Mucosa of descending colon (tissue), 3 donors: Measurements from ENCODE around the gene ASTN2. TPM values are rescaled to one million over a fixed set of nuclear protein-coding genes. Genes with fewer than 3 reads are reported as not detected.
A peak's percentile ranks its signal among the peaks of the same experiment; 100 is the strongest.

ENCODE experiments used
- ATAC-seq: fragments of 200-7000 bp; cut with Tn5 transposase; one replicate; pipeline ENCODE4 v1.9.1; 2020; ENCODE audit warnings: mild to moderate bottlenecking, moderate library complexity
- DNase-seq, 3 donors: peaks; one replicate each; pipeline ENCODE4 v3.0.0-alpha.2; 2020
- H3K36me3 ChIP-seq: fragments of 200-600 bp; one replicate; pipeline ENCODE4 v1.8.0; 2021; ENCODE audit warnings: low read depth, mild to moderate bottlenecking
- H3K4me1 ChIP-seq: fragments of 200-600 bp; one replicate; pipeline ENCODE4 v1.8.0; 2021; ENCODE audit warnings: low read depth, mild to moderate bottlenecking
- H3K4me3 ChIP-seq: fragments of 200-600 bp; one replicate; pipeline ENCODE4 v1.8.0; 2021; ENCODE audit warnings: mild to moderate bottlenecking
- H3K9me3 ChIP-seq: fragments of 200-600 bp; one replicate; pipeline ENCODE4 v1.8.0; 2021; ENCODE audit warnings: mild to moderate bottlenecking
- CTCF ChIP-seq: fragments of 200-600 bp; IDR thresholded peaks from one replicate; pipeline ENCODE4 v1.8.0; 2022; ENCODE audit warnings: antibody characterized with exemption, mild to moderate bottlenecking
- intact Hi-C, 2 donors: fragments of 100-400 bp; cut with DNase I in 1 of 2; cut with micrococcal nuclease in 1 of 2; formaldehyde crosslinking; loops; one replicate each; pipeline versions ENCODE4 v1.11.0 to v1.11.1; 2022; cut with DNase I, micrococcal nuclease
- total RNA-seq, 3 donors: library from RNA; stranded (reverse); fragmentation: NEBNext Ultra II Directional in 2 of 3; extraction: Animal tissue kit (Norgen Biotek cat#: 25700) in 2 of 3; gene quantifications; one replicate each; pipeline versions ENCODE4 v1.2.1 to v1.2.4, GENCODE V29; 2021 to 2023
- donor health status: DM: no; HTN: no; CAD: no; lungs with moderate emphysema.
- donor health status: DM: no; HTN: no; CAD: no.
- donor health status: DM: no; HTN: yes; CAD: no.

ASTN2 gene
- total RNA-seq, 3 donors from 2014 or later: 3.5 to 6.1 (median 5.4) TPM

GRCh38 chr9:116877072-116877471 lies 537.8 kb downstream of the ASTN2 start:
- no peaks in the 10 kb centered on the region for H3K4me1 ChIP-seq
- peaks cover 33% of the 10 kb centered on the region for H3K9me3 ChIP-seq
- no peak overlapping the region for H3K4me3 ChIP-seq
- TF ChIP-seq CTCF: no peak
- H3K36me3 ChIP-seq: no peaks in the 10 kb centered on the region
- DNase-seq: no peak
- intact Hi-C loops: no loop called here
- ATAC-seq: no peak

- no peak for ATAC-seq
- H3K9me3 ChIP-seq: peaks cover 33% of the 10 kb centered on the region
- intact Hi-C loops: no loop called here
- H3K4me3 ChIP-seq: no peak overlapping the region
- no peaks in the 10 kb centered on the region for H3K4me1 ChIP-seq
- no peak for TF ChIP-seq CTCF
- no peaks in the 10 kb centered on the region for H3K36me3 ChIP-seq
- no peak for DNase-seq
Observed at GRCh38 chr9:116875576-116875975, 539.3 kb downstream of the ASTN2 start.

GRCh38 chr9:116873937-116874914 lies 540.6 kb downstream of the ASTN2 start:
- H3K36me3 ChIP-seq: no peaks in the 10 kb centered on the region
- ATAC-seq: peak; percentile 67
- intact Hi-C loops: no loop called here
- H3K4me1 ChIP-seq: no peaks in the 10 kb centered on the region
- TF ChIP-seq CTCF: no peak
- H3K9me3 ChIP-seq: peaks cover 33% of the 10 kb centered on the region
- H3K4me3 ChIP-seq: no peak overlapping the region
- DNase-seq: peak in 2 of 3 donors; percentile 8 to 30

- no peaks in the 10 kb centered on the region for H3K36me3 ChIP-seq
- no peak for TF ChIP-seq CTCF
- DNase-seq (peak in 1 of 3 donors; percentile 6), ATAC-seq (no peak)
- no peaks in the 10 kb centered on the region for H3K4me1 ChIP-seq
- peaks cover 30% of the 10 kb centered on the region for H3K9me3 ChIP-seq
- intact Hi-C loops: no loop called here
- no peak overlapping the region for H3K4me3 ChIP-seq
Observed at GRCh38 chr9:116873491-116873890, 541.4 kb downstream of the ASTN2 start.

GRCh38 chr9:116870566-116870965 lies 544.3 kb downstream of the ASTN2 start:
- H3K4me1 ChIP-seq: no peaks in the 10 kb centered on the region
- ATAC-seq (no peak), DNase-seq (no peak)
- peaks cover 3% of the 10 kb centered on the region for H3K9me3 ChIP-seq
- no peak for TF ChIP-seq CTCF
- H3K36me3 ChIP-seq: no peaks in the 10 kb centered on the region
- H3K4me3 ChIP-seq: no peak overlapping the region
- intact Hi-C loops: no loop called here
